RWPE1 (cell line): ENCODE data around the gene TMPRSS3.

ENCODE experiments used
- CTCF ChIA-PET: fragments of 350-600 bp; sonication (Branson Sonifier 250); formaldehyde crosslinking; extraction: SDS; loops from one replicate; lab custom pipeline; 2021; lab: Yijun Ruan, JAX
- POLR2A ChIA-PET: fragments of 400-600 bp; formaldehyde crosslinking; extraction: SDS; loops from one replicate; lab custom pipeline; 2020; ENCODE audit warnings: antibody characterized with exemption; ENCODE audit not compliant: low non-redundant PET; lab: Yijun Ruan, JAX
- DNase-seq: peaks from one replicate; pipeline ENCODE4 v3.0.0; 2012; ENCODE audit warnings: low spot score
- H3K27ac ChIP-seq: fragments of 450-650 bp; 2 replicates; pipeline ENCODE4 v1.5.1; 2017
- CTCF ChIP-seq: fragments of 450-650 bp; conservative IDR thresholded peaks from 2 replicates; pipeline ENCODE4 v1.5.1; 2017; ENCODE audit warnings: low read depth, mild to moderate bottlenecking

The TMPRSS3 gene

GRCh38 chr21:42377211-42377950, 18.5 kb downstream of the TMPRSS3 start:
- ChIA-PET POLR2A (no interaction called here), CTCF (interaction anchor here (0.7 kb wide), 2 partner anchors 9 to 45 kb away, joined by 3 to 5 read pairs; no protein-coding TSS in a partner anchor)
- no peak overlapping the region for H3K27ac ChIP-seq
- TF ChIP-seq CTCF: no peak
- DNase-seq: no peak

- DNase-seq: no peak
- ChIA-PET CTCF (interaction anchor here (0.7 kb wide), 1 partner anchor 44 kb away, joined by 3 read pairs; no protein-coding TSS in a partner anchor), POLR2A (no interaction called here)
- no peak overlapping the region for H3K27ac ChIP-seq
- TF ChIP-seq CTCF: no peak
These were observed 19.4 kb downstream of the TMPRSS3 start for GRCh38 chr21:42376338-42376982.

GRCh38 chr21:42375966-42376337, 19.9 kb downstream of the TMPRSS3 start:
- POLR2A ChIA-PET: no interaction called here
- no peak for DNase-seq
- CTCF ChIA-PET: no interaction called here
- H3K27ac ChIP-seq: no peak overlapping the region
- no peak for TF ChIP-seq CTCF

GRCh38 chr21:42375506-42375905, 20.3 kb downstream of the TMPRSS3 start:
- no peak for DNase-seq
- TF ChIP-seq CTCF: no peak
- no peak overlapping the region for H3K27ac ChIP-seq
- CTCF ChIA-PET: no interaction called here
- POLR2A ChIA-PET: no interaction called here

GRCh38 chr21:42374864-42375499, 20.9 kb downstream of the TMPRSS3 start:
- H3K27ac ChIP-seq: no peak overlapping the region
- no peak for DNase-seq
- no peak for TF ChIP-seq CTCF
- ChIA-PET CTCF (no interaction called here), POLR2A (no interaction called here)

GRCh38 chr21:42374457-42374856, 21.4 kb downstream of the TMPRSS3 start:
- DNase-seq: no peak
- no peak for TF ChIP-seq CTCF
- ChIA-PET CTCF (no interaction called here), POLR2A (no interaction called here)
- H3K27ac ChIP-seq: no peak overlapping the region
